ENCODE results near the gene KCNS3. TPM values are rescaled to one million over a fixed set of nuclear protein-coding genes. Genes with fewer than 3 reads are reported as not detected.

Gene KCNS3
- total RNA-seq, 2 experiments from 2014 or later, result not detected

DNA sequence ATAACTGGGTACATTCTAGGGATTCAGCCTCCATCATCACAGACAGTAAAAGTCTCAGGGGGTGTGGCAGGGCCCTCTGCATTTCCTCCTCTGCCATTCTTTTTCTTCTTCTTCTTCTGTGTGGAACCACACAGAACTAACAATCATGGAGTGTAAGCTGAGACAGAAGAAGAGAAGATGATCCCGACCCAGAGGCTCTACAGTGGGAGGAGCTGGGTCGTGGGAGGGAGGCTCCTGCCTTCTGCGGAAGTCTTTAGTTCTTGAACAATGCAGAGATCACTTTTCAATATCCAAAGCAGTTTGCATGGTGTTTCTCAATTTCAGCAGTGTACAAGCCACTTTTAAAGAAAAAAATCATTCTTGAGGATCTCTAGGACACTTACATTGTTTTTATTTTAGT lies 80.9 kb downstream of the KCNS3 start:
- Histone ChIP-seq H3K9me2 (ENCODE audit: insufficient read depth, low read length) (no peaks in the 10 kb centered on the region), H2AFZ (ENCODE audit: low read length) (no peak overlapping the region), H4K20me1 (ENCODE audit: insufficient read depth, low read length) (no peaks in the 10 kb centered on the region), H3K4me1 (ENCODE audit: insufficient read depth, low read length, poor library complexity, severe bottlenecking) (no peaks in the 10 kb centered on the region), H3K4me2 (ENCODE audit: low read length) (no peak overlapping the region), H3K9me3 (ENCODE audit: low read length) (no peaks in the 10 kb centered on the region), H3K79me2 (ENCODE audit: insufficient read depth, low read depth, low read length) (no peaks in the 10 kb centered on the region), H3K4me3 (ENCODE audit: low read depth, low read length, poor library complexity, severe bottlenecking) (no peak overlapping the region), H3K27ac (ENCODE audit: low read depth, low read length, poor library complexity, severe bottlenecking) (no peak overlapping the region), H3K36me3 (ENCODE audit: insufficient read depth, low read length) (no peaks in the 10 kb centered on the region)
- ChIA-PET POLR2A (interaction anchor here (1.2 kb wide), 3 partner anchors 12 to 17 kb away, joined by 3 read pairs; no protein-coding TSS in a partner anchor), CTCF (ENCODE audit: unreplicated experiment) (no interaction called here)
- DNase-seq (ENCODE audit: low spot score), result no peak
- no TSS peak for BruUV-seq (replicated peaks)
- intact Hi-C loops (cut with micrococcal nuclease; ENCODE audit: unreplicated experiment), result no loop called here
- no peak for TF ChIP-seq EZH2phosphoT487 (IDR thresholded peaks at IDR 0.05; ENCODE audit: borderline replicate concordance, low read depth, low read length)
- TF ChIP-seq, protein P1, sequence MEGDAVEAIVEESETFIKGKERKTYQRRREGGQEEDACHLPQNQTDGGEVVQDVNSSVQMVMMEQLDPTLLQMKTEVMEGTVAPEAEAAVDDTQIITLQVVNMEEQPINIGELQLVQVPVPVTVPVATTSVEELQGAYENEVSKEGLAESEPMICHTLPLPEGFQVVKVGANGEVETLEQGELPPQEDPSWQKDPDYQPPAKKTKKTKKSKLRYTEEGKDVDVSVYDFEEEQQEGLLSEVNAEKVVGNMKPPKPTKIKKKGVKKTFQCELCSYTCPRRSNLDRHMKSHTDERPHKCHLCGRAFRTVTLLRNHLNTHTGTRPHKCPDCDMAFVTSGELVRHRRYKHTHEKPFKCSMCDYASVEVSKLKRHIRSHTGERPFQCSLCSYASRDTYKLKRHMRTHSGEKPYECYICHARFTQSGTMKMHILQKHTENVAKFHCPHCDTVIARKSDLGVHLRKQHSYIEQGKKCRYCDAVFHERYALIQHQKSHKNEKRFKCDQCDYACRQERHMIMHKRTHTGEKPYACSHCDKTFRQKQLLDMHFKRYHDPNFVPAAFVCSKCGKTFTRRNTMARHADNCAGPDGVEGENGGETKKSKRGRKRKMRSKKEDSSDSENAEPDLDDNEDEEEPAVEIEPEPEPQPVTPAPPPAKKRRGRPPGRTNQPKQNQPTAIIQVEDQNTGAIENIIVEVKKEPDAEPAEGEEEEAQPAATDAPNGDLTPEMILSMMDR (conservative IDR thresholded peaks at IDR 0.05; ENCODE audit: low read length), result no peak

DNA sequence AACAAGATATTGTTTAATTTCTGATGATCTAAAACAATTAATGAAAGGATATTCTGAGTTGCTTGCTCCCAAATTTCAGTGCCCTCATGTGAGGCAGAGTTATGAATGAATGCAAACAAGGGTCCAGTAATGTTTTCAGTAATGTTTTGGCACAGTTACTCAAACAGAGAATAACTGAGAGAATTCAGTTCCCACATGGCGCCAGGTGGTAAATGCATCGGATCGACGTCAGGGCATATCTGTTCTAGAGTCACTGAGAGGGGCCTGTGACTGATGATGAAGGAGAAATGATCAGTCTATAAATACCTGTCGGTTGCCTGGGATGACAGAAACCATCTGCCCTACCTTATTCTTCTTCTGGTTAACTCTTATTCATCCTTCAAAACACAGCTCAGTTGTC lies 81.4 kb downstream of the KCNS3 start:
- Histone ChIP-seq H3K4me2 (ENCODE audit: low read length) (no peak overlapping the region), H3K36me3 (ENCODE audit: insufficient read depth, low read length) (no peaks in the 10 kb centered on the region), H3K79me2 (ENCODE audit: insufficient read depth, low read depth, low read length) (no peaks in the 10 kb centered on the region), H2AFZ (ENCODE audit: low read length) (no peak overlapping the region), H3K4me1 (ENCODE audit: insufficient read depth, low read length, poor library complexity, severe bottlenecking) (no peaks in the 10 kb centered on the region), H3K9me2 (ENCODE audit: insufficient read depth, low read length) (no peaks in the 10 kb centered on the region), H4K20me1 (ENCODE audit: insufficient read depth, low read length) (no peaks in the 10 kb centered on the region), H3K9me3 (ENCODE audit: low read length) (no peaks in the 10 kb centered on the region), H3K27ac (ENCODE audit: low read depth, low read length, poor library complexity, severe bottlenecking) (no peak overlapping the region), H3K4me3 (ENCODE audit: low read depth, low read length, poor library complexity, severe bottlenecking) (no peak overlapping the region)
- CTCF ChIA-PET (ENCODE audit: unreplicated experiment), result no interaction called here
- POLR2A ChIA-PET, result interaction anchor here (1.2 kb wide), 3 partner anchors 12 to 17 kb away, joined by 3 read pairs; no protein-coding TSS in a partner anchor
- no peak for DNase-seq (ENCODE audit: low spot score)
- intact Hi-C loops (cut with micrococcal nuclease; ENCODE audit: unreplicated experiment), result no loop called here
- no peak for TF ChIP-seq EZH2phosphoT487 (IDR thresholded peaks at IDR 0.05; ENCODE audit: borderline replicate concordance, low read depth, low read length)
- TF ChIP-seq, protein P1 (conservative IDR thresholded peaks at IDR 0.05; ENCODE audit: low read length), result no peak
- BruUV-seq (replicated peaks), result no TSS peak

DNA sequence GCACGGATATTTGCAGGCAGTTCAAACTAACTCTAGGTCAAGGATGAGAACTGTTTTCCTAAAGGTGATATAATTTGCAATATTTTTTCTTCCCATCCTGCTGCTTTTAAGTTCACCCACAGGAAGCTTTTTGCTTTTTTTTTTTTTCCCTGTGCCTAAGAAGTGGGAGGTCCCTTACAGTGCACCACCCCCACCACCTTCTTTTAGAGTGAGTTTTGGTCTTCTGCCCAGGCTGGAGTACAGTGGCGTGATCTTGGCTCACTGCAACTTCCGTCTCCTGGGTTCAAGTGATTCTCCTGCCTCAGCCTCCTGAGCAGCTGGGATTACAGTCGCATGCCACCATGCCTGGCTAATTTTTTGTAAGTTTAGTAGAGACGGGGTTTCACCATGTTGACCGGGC lies 82.5 kb downstream of the KCNS3 start:
- Histone ChIP-seq H3K9me3 (ENCODE audit: low read length) (no peaks in the 10 kb centered on the region), H3K4me1 (ENCODE audit: insufficient read depth, low read length, poor library complexity, severe bottlenecking) (peaks cover 2% of the 10 kb centered on the region), H4K20me1 (ENCODE audit: insufficient read depth, low read length) (no peaks in the 10 kb centered on the region), H3K27ac (ENCODE audit: low read depth, low read length, poor library complexity, severe bottlenecking) (no peak overlapping the region), H3K9me2 (ENCODE audit: insufficient read depth, low read length) (no peaks in the 10 kb centered on the region), H3K4me2 (ENCODE audit: low read length) (no peak overlapping the region), H3K4me3 (ENCODE audit: low read depth, low read length, poor library complexity, severe bottlenecking) (no peak overlapping the region), H2AFZ (ENCODE audit: low read length) (no peak overlapping the region), H3K36me3 (ENCODE audit: insufficient read depth, low read length) (no peaks in the 10 kb centered on the region), H3K79me2 (ENCODE audit: insufficient read depth, low read depth, low read length) (no peaks in the 10 kb centered on the region)
- no TSS peak for BruUV-seq (replicated peaks)
- intact Hi-C loops (cut with micrococcal nuclease; ENCODE audit: unreplicated experiment), result no loop called here
- ChIA-PET CTCF (ENCODE audit: unreplicated experiment) (no interaction called here), POLR2A (interaction anchor here (1.2 kb wide), 2 partner anchors 10 to 18 kb away, joined by 3 read pairs; no protein-coding TSS in a partner anchor)
- DNase-seq (ENCODE audit: low spot score), result no peak
- no peak for TF ChIP-seq EZH2phosphoT487 (IDR thresholded peaks at IDR 0.05; ENCODE audit: borderline replicate concordance, low read depth, low read length)
- TF ChIP-seq, protein P1 (conservative IDR thresholded peaks at IDR 0.05; ENCODE audit: low read length), result no peak
